ENCODE measurements around the gene FZD1. TPM values are rescaled to one million over a fixed set of nuclear protein-coding genes. Genes with fewer than 3 reads are reported as not detected.

Gene FZD1
- total RNA-seq, 1 donor: 40.5 TPM

- H3K4me3 ChIP-seq (ENCODE audit: insufficient read depth, low read length): no peak overlapping the region
- H3K9me3 ChIP-seq (ENCODE audit: low read depth, low read length): no peaks in the 10 kb centered on the region
- no peak for DNase-seq (ENCODE audit: insufficient read length, low spot score, missing footprints)
- H2AFZ ChIP-seq (ENCODE audit: low read length): peak overlapping the region; percentile 69
- no peaks in the 10 kb centered on the region for H3K27me3 ChIP-seq (ENCODE audit: insufficient read depth, low read length)
- peak overlapping the region; percentile 64 for H3K4me2 ChIP-seq (ENCODE audit: insufficient read depth, low read length)
- no peaks in the 10 kb centered on the region for H4K20me1 ChIP-seq (ENCODE audit: insufficient read depth, low read length)
- peaks cover 35% of the 10 kb centered on the region for H3K4me1 ChIP-seq (ENCODE audit: insufficient read depth, low read length)
- TF ChIP-seq CTCF (IDR thresholded peaks at IDR 0.05; ENCODE audit: extremely low read depth, low read depth, low read length): no peak
- no peak overlapping the region for H3K27ac ChIP-seq (ENCODE audit: low read depth, low read length)
- H3K79me2 ChIP-seq (ENCODE audit: insufficient read depth, low read length): no peaks in the 10 kb centered on the region
- H3K36me3 ChIP-seq (ENCODE audit: insufficient read depth, low read length): no peaks in the 10 kb centered on the region
Measured at GRCh38 chr7:91243591-91244301, 20.5 kb upstream of the FZD1 start.

GRCh38 chr7:91247500-91247899 is 16.7 kb upstream of the FZD1 start:
- no peaks in the 10 kb centered on the region for H4K20me1 ChIP-seq (ENCODE audit: insufficient read depth, low read length)
- TF ChIP-seq CTCF (IDR thresholded peaks at IDR 0.05; ENCODE audit: extremely low read depth, low read depth, low read length): no peak
- no peak for DNase-seq (ENCODE audit: insufficient read length, low spot score, missing footprints)
- H3K4me1 ChIP-seq (ENCODE audit: insufficient read depth, low read length): peaks cover 25% of the 10 kb centered on the region
- H2AFZ ChIP-seq (ENCODE audit: low read length): no peak overlapping the region
- no peaks in the 10 kb centered on the region for H3K27me3 ChIP-seq (ENCODE audit: insufficient read depth, low read length)
- no peaks in the 10 kb centered on the region for H3K79me2 ChIP-seq (ENCODE audit: insufficient read depth, low read length)
- no peak overlapping the region for H3K4me2 ChIP-seq (ENCODE audit: insufficient read depth, low read length)
- H3K27ac ChIP-seq (ENCODE audit: low read depth, low read length): no peak overlapping the region
- H3K36me3 ChIP-seq (ENCODE audit: insufficient read depth, low read length): no peaks in the 10 kb centered on the region
- no peaks in the 10 kb centered on the region for H3K9me3 ChIP-seq (ENCODE audit: low read depth, low read length)
- no peak overlapping the region for H3K4me3 ChIP-seq (ENCODE audit: insufficient read depth, low read length)

- H3K27me3 ChIP-seq (ENCODE audit: insufficient read depth, low read length): no peaks in the 10 kb centered on the region
- H3K27ac ChIP-seq (ENCODE audit: low read depth, low read length): no peak overlapping the region
- H4K20me1 ChIP-seq (ENCODE audit: insufficient read depth, low read length): no peaks in the 10 kb centered on the region
- no peaks in the 10 kb centered on the region for H3K9me3 ChIP-seq (ENCODE audit: low read depth, low read length)
- no peaks in the 10 kb centered on the region for H3K79me2 ChIP-seq (ENCODE audit: insufficient read depth, low read length)
- no peaks in the 10 kb centered on the region for H3K36me3 ChIP-seq (ENCODE audit: insufficient read depth, low read length)
- TF ChIP-seq CTCF (IDR thresholded peaks at IDR 0.05; ENCODE audit: extremely low read depth, low read depth, low read length): no peak
- no peak for DNase-seq (ENCODE audit: insufficient read length, low spot score, missing footprints)
- peaks cover 20% of the 10 kb centered on the region for H3K4me1 ChIP-seq (ENCODE audit: insufficient read depth, low read length)
- peak overlapping the region; percentile 16 for H3K4me2 ChIP-seq (ENCODE audit: insufficient read depth, low read length)
- H2AFZ ChIP-seq (ENCODE audit: low read length): peak overlapping the region; percentile 81
- no peak overlapping the region for H3K4me3 ChIP-seq (ENCODE audit: insufficient read depth, low read length)
Measured at GRCh38 chr7:91248996-91249395, 15.2 kb upstream of the FZD1 start.

- Histone ChIP-seq H3K4me2 (ENCODE audit: insufficient read depth, low read length) (peak overlapping the region; percentile 16), H3K9me3 (ENCODE audit: low read depth, low read length) (no peaks in the 10 kb centered on the region), H4K20me1 (ENCODE audit: insufficient read depth, low read length) (no peaks in the 10 kb centered on the region), H3K4me1 (ENCODE audit: insufficient read depth, low read length) (peaks cover 16% of the 10 kb centered on the region), H3K27ac (ENCODE audit: low read depth, low read length) (no peak overlapping the region), H3K79me2 (ENCODE audit: insufficient read depth, low read length) (no peaks in the 10 kb centered on the region), H3K36me3 (ENCODE audit: insufficient read depth, low read length) (no peaks in the 10 kb centered on the region), H3K27me3 (ENCODE audit: insufficient read depth, low read length) (no peaks in the 10 kb centered on the region), H3K4me3 (ENCODE audit: insufficient read depth, low read length) (no peak overlapping the region), H2AFZ (ENCODE audit: low read length) (no peak overlapping the region)
- no peak for TF ChIP-seq CTCF (IDR thresholded peaks at IDR 0.05; ENCODE audit: extremely low read depth, low read depth, low read length)
- DNase-seq (ENCODE audit: insufficient read length, low spot score, missing footprints): no peak
Measured at GRCh38 chr7:91249506-91250233, 14.6 kb upstream of the FZD1 start.
